Endothelial cell of umbilical vein (primary cell): ENCODE results near the gene PTCD3. TPM values are rescaled to one million over a fixed set of nuclear protein-coding genes. Genes with fewer than 3 reads are reported as not detected.

Experiments used
- BruUV-seq: library from RNA; stranded (reverse); fragments of 400-500 nt; replicated peaks from 2 replicates; lab custom pipeline; 2021; lab: Mats Ljungman, UMichigan
- CTCF ChIA-PET: fragments of 300-600, 350-600 bp; sonication (Branson Sonifier 250); formaldehyde crosslinking; loops from one replicate; lab custom pipeline; 2021; ENCODE audit warnings: antibody characterized with exemption, inconsistent platforms; lab: Charles Lee
- POLR2A ChIA-PET: fragments of 300-600, 350-600 bp; sonication (Branson Sonifier 250); formaldehyde crosslinking; loops from one replicate; lab custom pipeline; 2021; ENCODE audit warnings: antibody characterized with exemption, inconsistent platforms; lab: Charles Lee
- DNase-seq: peaks from one replicate; pipeline ENCODE4 v3.0.0-alpha.2; 2011; ENCODE audit warnings: low read depth, low spot score
- FAIRE-seq: peaks from 2 replicates; lab custom pipeline; 2011; peaks lifted over from hg19 to GRCh38; lab: Jason Lieb, UNC
- H2AFZ ChIP-seq: 2 replicates; pipeline ENCODE4 v1.6.0; 2012; ENCODE audit warnings: low read depth, low read length, control low read depth, inconsistent platforms
- H3K27ac ChIP-seq: 2 replicates; pipeline ENCODE4 v1.5.1; 2011; ENCODE audit warnings: low read depth, mild to moderate bottlenecking, control low read depth, low read length, moderate library complexity; ENCODE audit not compliant: insufficient read depth
- H3K27me3 ChIP-seq, 2 experiments: 2 replicates each; pipeline versions ENCODE4 v1.6.0 to v1.6.1; 2011; ENCODE audit warnings: low read length in 2 of 2, mixed read lengths in 1 of 2; ENCODE audit not compliant: control insufficient read depth in 2 of 2, insufficient read depth in 2 of 2
- H3K36me3 ChIP-seq, 2 experiments: 2 replicates in 1 of 2; 3 replicates in 1 of 2; pipeline ENCODE4 v1.5.1; 2011; ENCODE audit warnings: low read length in 2 of 2, mild to moderate bottlenecking in 1 of 2, moderate library complexity in 1 of 2; ENCODE audit not compliant: control insufficient read depth in 2 of 2, insufficient read depth in 2 of 2; ENCODE audit errors: extremely low read depth in 1 of 2
- H3K4me1 ChIP-seq: 3 replicates; pipeline ENCODE4 v1.5.1; 2011; ENCODE audit warnings: mild to moderate bottlenecking, low read length; ENCODE audit not compliant: control insufficient read depth, insufficient read depth; ENCODE audit errors: extremely low read depth
- H3K4me2 ChIP-seq: 2 replicates; pipeline ENCODE4 v1.6.1; 2011; ENCODE audit warnings: low read length, control low read depth, mixed read lengths; ENCODE audit not compliant: insufficient read depth
- H3K4me3 ChIP-seq, 3 experiments: fragments of 200-600 bp in 1 of 3; sonication (generic), shearing (Covaris generic) in 1 of 3; replicated peaks in 1 of 3; 2 replicates each; pipeline ENCODE4 v1.5.1; 2011 to 2016; ENCODE audit warnings: control low read depth in 3 of 3, low read length in 3 of 3, mild to moderate bottlenecking in 2 of 3, inconsistent platforms in 1 of 3, low read depth in 1 of 3, moderate library complexity in 1 of 3; ENCODE audit not compliant: insufficient read depth in 1 of 3
- H3K79me2 ChIP-seq: 2 replicates; pipeline ENCODE4 v1.6.0; 2012; ENCODE audit warnings: low read length, inconsistent platforms; ENCODE audit not compliant: control insufficient read depth, insufficient read depth
- H3K9ac ChIP-seq: replicated peaks from 2 replicates; pipeline ENCODE3; 2011; ENCODE audit warnings: low read length, control low read depth; ENCODE audit not compliant: insufficient read depth; ENCODE audit errors: extremely low read depth
- H3K9me1 ChIP-seq: replicated peaks from 3 replicates; pipeline ENCODE4 v1.6.0; 2011; ENCODE audit warnings: mild to moderate bottlenecking, low read length; ENCODE audit not compliant: control insufficient read depth, insufficient read depth; ENCODE audit errors: extremely low read depth
- H3K9me3 ChIP-seq: replicated peaks from 2 replicates; pipeline ENCODE4 v1.5.1; 2012; ENCODE audit warnings: low read length, inconsistent platforms; ENCODE audit not compliant: control insufficient read depth, insufficient read depth
- H4K20me1 ChIP-seq: replicated peaks from 2 replicates; pipeline ENCODE3; 2011; ENCODE audit warnings: mild to moderate bottlenecking, low read length; ENCODE audit not compliant: control insufficient read depth, insufficient read depth; ENCODE audit errors: extremely low read depth
- CTCF ChIP-seq, 2 donors: IDR thresholded peaks; 1 replicate in 1 of 2; 2 replicates in 1 of 2; pipeline ENCODE4 v1.5.1; 2011; ENCODE audit warnings: low read length in 2 of 2, mild to moderate bottlenecking in 2 of 2, moderate library complexity in 2 of 2, control low read depth in 1 of 2, inconsistent platforms in 1 of 2, low read depth in 1 of 2; ENCODE audit not compliant: insufficient read depth in 1 of 2; ENCODE audit errors: extremely low read depth in 1 of 2
- EZH2 ChIP-seq: IDR thresholded peaks from 2 replicates; pipeline ENCODE4 v1.6.1; 2012; ENCODE audit warnings: borderline replicate concordance, low read depth, mild to moderate bottlenecking, moderate library complexity, low read length, inconsistent platforms; ENCODE audit not compliant: severe bottlenecking
- FOS ChIP-seq: IDR thresholded peaks from 2 replicates; pipeline ENCODE4 v1.6.1; 2011; ENCODE audit warnings: mild to moderate bottlenecking, low read length, moderate library complexity, borderline replicate concordance; ENCODE audit not compliant: insufficient read depth
- MAX ChIP-seq: IDR thresholded peaks from 2 replicates; pipeline ENCODE4 v1.6.1; 2011; ENCODE audit not compliant: insufficient read depth, insufficient read length
- dilution Hi-C: fragments of 300-500 bp; cut with MboI; formaldehyde crosslinking; loops from one replicate; pipeline ENCODE4 v1.15.0; 2019; ENCODE audit warnings: low sequenced_read_pairs; ENCODE audit not compliant: extremely low pct_ligation_motif_present
- intact Hi-C: fragments of 100-400 bp; cut with micrococcal nuclease; formaldehyde crosslinking; loops from one replicate; pipeline ENCODE4 v1.10.0; 2022
- polyA plus RNA-seq, 4 experiments: library from polyadenylated mRNA; depleted of rRNA in 3 of 4; stranded (reverse) in 3 of 4; unstranded in 1 of 4; fragments of >200 nt; gene quantifications; 2 replicates each; pipeline versions ENCODE4 v1.2.1 to v1.2.3, GENCODE V29; 2011 to 2012; ENCODE audit warnings: missing spikeins in 1 of 4
- total RNA-seq: library from RNA; stranded (reverse); gene quantifications from 2 replicates; pipeline ENCODE4 v1.2.3, GENCODE V29; 2021

Gene PTCD3
- total and polyA plus RNA-seq, 2 donors (not counting 3 experiments of a cell fraction or from before 2014, with no cell fraction given): 30.4 to 96.0 TPM

DNA sequence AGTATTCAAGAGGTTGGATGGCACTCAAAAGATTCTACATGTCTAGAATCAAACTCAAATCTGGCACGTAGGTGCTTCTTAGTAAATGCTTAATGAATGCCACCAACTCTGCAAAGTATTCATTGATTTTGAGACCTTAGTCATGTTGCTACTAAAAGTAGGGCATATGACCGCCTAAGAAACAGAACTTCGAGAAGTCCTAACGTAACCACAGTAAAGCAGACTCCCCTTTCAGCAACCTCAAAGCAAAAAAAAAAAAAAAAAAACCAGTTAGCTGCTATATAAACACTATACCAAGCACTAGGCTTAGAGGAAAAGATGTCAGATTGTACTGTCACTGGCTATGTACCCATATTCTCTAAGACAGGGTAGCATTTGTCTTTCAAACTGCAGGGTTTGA is 33.9 kb downstream of the PTCD3 start:
- DNase-seq: no peak

More for the DNA sequence above, 33.9 kb downstream of the PTCD3 start:
- Histone ChIP-seq H3K9me1 (no peaks in the 10 kb centered on the region), H3K9me3 (no peaks in the 10 kb centered on the region), H3K27ac (no peak overlapping the region), H3K79me2 (no peaks in the 10 kb centered on the region), H3K27me3 (no peaks in the 10 kb centered on the region), H2AFZ (no peak overlapping the region), H3K4me2 (no peak overlapping the region), H3K4me1 (no peaks in the 10 kb centered on the region), H3K36me3 (peaks cover 24 to 27% of the 10 kb centered on the region in 2 experiments), H4K20me1 (no peaks in the 10 kb centered on the region), H3K9ac (no peak overlapping the region), H3K4me3 (no peak overlapping the region)
- intact Hi-C loops: no loop called here
- no TSS peak for BruUV-seq
- dilution Hi-C loops: no loop called here
- ChIA-PET CTCF (no interaction called here), POLR2A (interaction anchor here (0.6 kb wide), 1 partner anchor 47 kb away, joined by 3 read pairs; no protein-coding TSS in a partner anchor)
- no peak for FAIRE-seq
- TF ChIP-seq CTCF (IDR thresholded peaks at IDR 0.05; ENCODE audit: extremely low read depth in 1 of 2, insufficient read depth in 1 of 2, low read depth in 1 of 2, low read length in 2 of 2): no peak
- no peak for TF ChIP-seq MAX
- TF ChIP-seq FOS: no peak
- TF ChIP-seq EZH2: no peak
